Activated CD4-positive, alpha-beta T cell treated with anti-CD3 and anti-CD28 coated beads for 48 hours (primary cell): ENCODE results near the gene SLC34A1.
A peak's percentile ranks its signal among the peaks of the same experiment; 100 is the strongest.
"Not testable (repeated sequence)": the region's sequence is repeated elsewhere in the genome, so short reads cannot be mapped to it uniquely, and the experiment has no call there.

ENCODE experiments used
- DNase-seq: peaks from one replicate; pipeline ENCODE4 v3.0.0-alpha.2; 2020

The SLC34A1 gene

GRCh38 chr5:177368869-177369644 lies 15.2 kb upstream of the SLC34A1 start:
- DNase-seq, result peak; percentile 49

- DNase-seq, result no peak
Observed at GRCh38 chr5:177369645-177370440, 14.4 kb upstream of the SLC34A1 start.

DNA sequence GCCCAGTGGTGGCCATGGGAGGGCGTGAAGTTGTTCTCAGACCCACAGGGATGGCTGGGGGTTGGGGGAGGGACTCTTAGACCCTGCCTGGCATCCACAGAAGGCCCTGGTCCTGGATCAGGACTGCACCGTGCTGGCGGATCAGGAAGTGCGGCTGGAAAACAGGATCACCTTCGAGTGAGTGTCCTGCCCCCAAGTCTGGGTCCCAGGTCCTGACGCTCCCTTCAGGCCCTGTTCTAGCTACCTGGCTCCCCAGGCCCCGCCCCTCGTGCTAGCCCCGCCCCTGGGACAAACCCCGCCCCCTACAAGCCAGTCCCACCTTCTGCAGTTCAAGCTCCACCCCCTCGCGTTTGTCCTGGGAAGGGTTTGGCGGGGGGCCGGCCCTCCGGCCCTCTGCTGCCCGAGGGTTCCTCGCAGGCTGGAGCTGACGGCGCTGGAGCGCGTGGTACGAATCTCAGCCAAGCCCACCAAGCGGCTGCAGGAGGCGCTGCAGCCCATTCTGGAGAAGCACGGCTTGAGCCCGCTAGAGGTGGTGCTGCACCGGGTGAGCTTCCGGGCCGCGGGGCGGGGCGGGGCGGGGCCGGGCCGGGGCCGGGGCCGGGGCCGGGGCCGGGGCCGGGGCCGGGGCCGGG lies 13.6 kb upstream of the SLC34A1 start:
- DNase-seq, result peak; percentile 77

DNA sequence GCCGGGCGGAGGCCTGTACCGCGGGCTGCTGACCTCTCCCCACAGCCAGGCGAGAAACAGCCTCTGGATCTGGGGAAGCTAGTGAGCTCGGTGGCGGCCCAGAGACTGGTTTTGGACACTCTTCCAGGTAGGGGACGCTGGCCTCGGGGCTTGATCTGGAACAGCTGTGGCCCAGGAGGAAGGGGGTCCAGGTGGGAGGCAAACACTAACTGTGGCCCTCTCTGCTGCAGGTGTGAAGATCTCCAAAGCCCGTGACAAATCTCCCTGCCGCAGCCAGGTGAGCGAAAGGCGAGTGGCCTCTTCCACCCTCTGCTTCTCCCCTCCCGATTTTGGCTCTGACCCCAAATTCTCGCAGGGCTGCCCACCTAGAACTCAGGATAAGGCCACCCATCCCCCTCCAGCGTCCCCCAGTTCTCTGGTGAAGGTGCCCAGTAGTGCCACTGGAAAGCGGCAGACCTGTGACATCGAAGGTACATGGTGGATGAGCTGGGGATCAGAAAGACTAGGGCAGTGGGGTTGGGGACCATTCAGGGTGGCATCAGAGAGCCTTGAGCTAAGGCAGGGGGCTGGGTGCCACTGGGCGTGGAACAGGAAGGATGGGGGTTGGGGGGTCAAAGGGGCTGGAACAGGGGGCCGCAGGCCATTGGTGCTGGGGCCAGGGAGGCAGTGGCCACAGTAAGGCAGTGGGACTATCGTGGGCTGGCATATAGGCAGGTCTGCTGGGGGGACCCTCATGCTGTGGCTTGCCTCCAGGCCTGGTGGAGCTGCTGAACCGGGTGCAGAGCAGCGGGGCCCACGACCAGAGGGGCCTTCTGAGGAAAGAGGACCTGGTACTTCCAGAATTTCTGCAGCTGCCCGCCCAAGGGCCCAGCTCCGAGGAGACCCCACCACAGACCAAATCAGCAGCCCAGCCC lies 12.9 kb upstream of the SLC34A1 start:
- DNase-seq, result no peak

DNA sequence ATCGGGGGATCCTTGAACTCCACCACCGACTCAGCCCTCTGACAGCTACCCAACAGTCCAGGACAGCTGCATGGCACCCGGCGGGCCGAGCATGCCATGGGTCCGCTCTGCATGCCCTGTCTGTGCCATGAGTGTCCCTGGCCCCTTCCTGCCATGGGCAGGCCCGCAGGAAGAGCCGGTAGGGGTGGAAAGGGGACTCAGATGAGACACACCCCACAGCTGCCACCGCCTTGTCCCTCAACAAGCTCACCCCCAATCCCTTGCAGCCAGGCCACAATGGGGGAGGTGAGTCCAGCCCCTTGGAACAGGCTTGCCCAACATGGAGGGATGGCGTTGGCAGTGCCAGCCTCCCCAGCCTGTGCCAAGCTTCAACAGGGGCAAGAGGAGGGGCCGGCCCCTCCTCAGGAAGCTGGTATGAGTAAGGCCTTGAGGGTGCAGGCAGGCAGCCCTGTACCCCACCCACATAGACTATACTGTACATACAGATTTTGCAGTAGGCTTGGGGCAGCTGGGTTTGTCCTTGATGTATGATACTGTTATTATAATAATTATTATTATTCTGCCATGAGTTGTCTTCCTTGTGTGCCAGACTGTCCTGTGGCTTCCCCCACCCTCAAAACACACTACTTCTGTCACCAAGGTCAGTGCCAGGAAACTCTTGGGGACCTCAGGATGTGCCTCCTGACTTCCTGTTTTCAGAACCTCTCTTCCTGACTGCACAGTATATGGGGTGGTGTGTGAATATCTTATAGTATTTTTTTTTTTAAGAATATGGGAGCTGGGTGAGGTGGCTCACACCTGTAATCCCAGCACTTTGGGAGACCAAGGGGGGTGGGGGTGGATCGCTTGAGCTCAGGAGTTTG lies 12.0 kb upstream of the SLC34A1 start:
- DNase-seq, result peak; percentile 31

GRCh38 chr5:177372910-177373309 lies 11.3 kb upstream of the SLC34A1 start:
- DNase-seq, result no peak

DNA sequence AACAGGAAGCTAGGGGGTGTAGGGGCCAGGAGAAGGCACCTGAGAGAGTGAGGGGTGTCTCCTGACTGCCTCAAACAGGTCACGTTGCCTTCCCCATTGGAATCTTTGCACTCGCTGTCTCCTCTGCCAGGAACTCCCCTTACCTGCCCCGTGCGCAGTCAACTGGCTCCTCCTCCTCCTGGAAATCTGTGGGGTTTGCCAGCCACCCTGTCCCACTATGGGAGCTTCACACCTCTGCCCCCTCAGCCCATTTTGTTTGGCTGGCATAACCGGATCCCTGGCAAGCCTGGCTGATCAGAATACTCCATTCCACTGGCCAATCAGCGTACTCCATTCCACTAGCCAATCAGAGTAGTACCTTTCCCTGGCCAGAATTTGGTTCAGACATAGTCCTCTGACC lies 10.4 kb upstream of the SLC34A1 start:
- DNase-seq, result no peak

DNA sequence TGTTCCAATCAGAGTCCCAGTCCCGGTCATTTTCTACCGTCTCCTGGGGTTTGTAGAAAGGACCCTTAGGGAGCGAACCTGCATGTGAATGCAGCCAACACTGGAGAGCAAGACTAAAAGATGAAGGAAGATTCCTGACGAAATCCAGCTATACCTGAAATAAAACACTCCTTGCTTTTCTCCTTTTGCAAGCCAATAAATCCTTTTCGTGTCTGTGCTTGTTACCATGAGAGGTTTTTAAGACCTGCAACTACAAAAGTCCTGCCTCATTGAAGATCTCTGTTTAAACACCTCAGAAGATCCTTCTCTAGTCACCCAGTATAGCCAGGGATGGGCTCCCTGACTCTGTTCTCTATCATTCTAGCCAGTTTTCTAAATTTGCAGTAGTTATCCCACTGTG lies 10.0 kb upstream of the SLC34A1 start:
- no peak for DNase-seq

DNA sequence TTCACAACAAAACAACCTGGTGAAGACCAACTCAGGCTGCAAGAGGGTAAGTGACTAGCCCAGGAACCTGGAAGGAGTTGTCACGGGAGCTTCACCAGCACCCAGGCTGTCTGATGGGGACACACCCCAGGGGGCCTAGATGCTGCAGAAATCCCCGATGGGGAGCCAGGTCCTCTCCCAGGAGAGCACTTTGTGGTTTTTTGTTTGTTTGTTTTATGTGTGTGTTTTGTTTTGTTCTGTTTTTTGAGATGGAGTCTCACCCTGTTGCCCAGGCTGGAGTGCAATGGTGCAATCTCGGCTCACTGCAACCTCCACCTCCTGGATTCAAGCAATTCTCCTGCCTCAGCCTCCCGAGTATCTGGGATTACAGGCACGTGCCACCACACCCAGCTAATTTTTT lies 8.7 kb upstream of the SLC34A1 start:
- DNase-seq, result not testable (repeated sequence)

GRCh38 chr5:177376107-177376506 lies 8.1 kb upstream of the SLC34A1 start:
- DNase-seq, result no peak

GRCh38 chr5:177377851-177378776 lies 6.1 kb upstream of the SLC34A1 start:
- DNase-seq, result no peak

GRCh38 chr5:177378884-177379883 lies 5.0 kb upstream of the SLC34A1 start:
- DNase-seq, result peak; percentile 58

GRCh38 chr5:177380805-177381126 lies 3.5 kb upstream of the SLC34A1 start:
- no peak for DNase-seq

DNA sequence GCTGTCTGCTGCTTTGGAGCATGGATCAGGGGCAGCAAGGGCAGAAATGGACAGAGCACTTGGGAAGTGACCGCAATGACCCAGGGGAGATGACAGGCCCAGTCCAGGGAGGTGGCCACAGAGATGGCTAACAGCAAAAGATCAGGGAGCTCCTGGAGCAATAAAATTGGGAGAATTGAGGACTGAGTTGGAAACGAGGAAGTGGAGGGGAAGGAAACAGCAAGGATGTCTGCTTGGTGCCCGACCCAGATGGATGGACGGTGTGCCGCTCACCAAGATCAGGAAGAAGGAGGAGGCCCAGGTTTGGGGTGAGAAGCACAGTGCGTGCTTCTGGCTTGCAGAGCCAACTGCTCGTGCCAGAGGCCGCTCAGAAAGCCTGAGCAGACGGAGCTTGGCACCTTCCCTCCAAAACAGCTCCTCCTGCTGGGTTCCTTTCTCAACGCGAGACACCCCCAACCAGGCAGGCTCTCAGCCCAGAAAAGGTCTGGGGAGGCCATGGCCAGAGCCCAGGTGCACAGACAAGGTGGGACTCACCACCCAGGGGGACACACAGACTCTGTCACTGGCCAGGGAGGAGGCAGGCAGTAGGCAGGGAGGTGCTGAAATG lies 1.7 kb upstream of the SLC34A1 start:
- DNase-seq, result peak; percentile 45

DNA sequence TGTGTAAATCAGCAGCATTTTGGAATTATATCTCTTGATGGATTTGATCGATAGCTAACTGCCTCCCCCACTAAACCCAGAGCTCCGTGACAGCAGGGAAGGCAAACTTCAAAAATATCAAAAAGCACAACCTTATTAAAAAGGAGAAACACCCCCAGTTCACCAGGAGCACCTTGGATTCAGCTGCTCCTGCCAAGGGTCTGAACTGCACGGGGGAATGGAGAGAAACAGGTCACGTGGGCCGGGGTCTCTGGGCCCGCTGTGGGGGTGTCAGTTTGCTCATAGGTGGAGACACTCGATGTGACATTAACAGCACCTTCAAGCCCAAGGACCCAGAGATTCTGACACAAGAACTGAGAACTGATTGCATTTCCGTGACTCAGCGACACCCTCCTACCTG lies 1.1 kb upstream of the SLC34A1 start:
- DNase-seq, result no peak

- DNase-seq, result no peak
Observed at GRCh38 chr5:177385720-177386119, 1.5 kb downstream of the SLC34A1 start.

DNA sequence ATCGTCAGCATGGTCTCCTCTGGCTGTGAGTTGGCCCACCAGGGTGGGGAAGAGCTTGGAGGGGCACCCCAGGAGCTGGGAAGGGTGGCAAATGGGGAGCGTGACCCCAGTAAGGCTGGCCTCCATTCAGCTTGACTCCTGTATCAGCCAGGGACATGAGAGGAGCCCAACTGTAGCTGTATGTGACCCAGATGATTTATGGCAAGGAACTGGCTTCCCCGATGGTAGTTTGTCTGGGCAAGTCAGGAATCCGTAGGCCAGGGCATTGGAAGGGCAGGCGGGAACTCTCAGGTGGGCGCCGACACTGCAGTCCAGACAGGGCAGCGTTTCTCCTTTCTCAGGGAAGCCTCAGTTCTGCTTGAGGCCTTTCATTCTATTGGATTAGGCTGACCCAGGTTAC lies 2.3 kb downstream of the SLC34A1 start:
- no peak for DNase-seq

DNA sequence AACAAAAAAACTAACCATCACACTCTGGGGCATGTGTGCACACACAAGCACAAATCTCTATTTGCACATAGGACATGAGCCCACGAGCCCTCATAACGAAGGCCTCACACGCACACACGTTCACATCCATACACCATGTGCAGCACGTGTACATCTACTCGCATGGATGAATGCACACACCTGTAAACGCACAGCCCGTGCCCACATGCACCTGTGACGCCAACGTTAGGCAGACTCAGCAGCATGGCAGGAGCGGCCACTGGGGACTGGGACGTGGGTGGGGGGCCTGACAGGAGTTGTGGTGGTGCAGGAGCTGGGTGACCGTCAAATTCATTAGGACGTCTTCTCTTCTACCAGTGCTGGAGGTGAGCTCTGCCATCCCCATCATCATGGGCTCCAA lies 3.2 kb downstream of the SLC34A1 start:
- no peak for DNase-seq

DNA sequence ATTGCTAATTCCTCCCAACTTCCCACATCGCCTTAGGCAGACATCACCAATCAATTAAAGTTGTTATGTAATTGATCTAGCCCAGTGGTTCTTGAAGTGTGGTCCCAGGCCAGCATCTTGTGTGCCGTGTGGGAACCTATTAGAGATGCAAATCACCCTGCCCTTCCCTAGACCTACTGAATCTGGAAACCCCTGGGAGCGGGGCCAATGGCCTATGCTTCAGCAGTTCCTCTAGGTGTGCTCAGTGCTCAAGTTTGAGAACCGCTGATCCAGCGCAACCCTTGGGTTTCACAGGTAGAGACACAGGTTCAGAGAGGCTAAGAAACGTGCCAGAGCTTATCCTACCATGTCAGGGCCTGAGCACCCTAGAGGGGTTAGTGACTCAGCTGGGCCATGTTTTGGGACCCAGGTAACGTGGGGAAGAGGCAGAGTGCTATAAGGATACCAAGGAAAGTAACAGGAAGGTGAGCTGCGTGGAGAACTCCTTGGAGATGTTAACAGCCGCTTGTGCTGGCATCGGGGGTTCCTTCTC lies 4.4 kb downstream of the SLC34A1 start:
- DNase-seq, result no peak
